H9 (cell line): ENCODE measurements around the gene RHBDD3. TPM values are rescaled to one million over a fixed set of nuclear protein-coding genes. Genes with fewer than 3 reads are reported as not detected.

Experiments used
- DNase-seq: peaks from one replicate; pipeline ENCODE4 v3.0.0-alpha.2; 2017
- H2AFZ ChIP-seq: one replicate; pipeline ENCODE4 v1.6.1; 2013; ENCODE audit warnings: mild to moderate bottlenecking, low read length, control low read depth, moderate library complexity
- H2AK5ac ChIP-seq: 2 replicates; pipeline ENCODE4 v1.6.1; 2013; ENCODE audit warnings: low read length, control low read depth, mixed read lengths; ENCODE audit not compliant: insufficient read length
- H2BK120ac ChIP-seq: one replicate; pipeline ENCODE4 v1.6.1; 2013; ENCODE audit warnings: low read depth, mild to moderate bottlenecking, low read length, control low read depth, inconsistent platforms; ENCODE audit not compliant: poor library complexity, severe bottlenecking
- H2BK12ac ChIP-seq: 2 replicates; pipeline ENCODE4 v1.6.1; 2013; ENCODE audit warnings: low read length, control low read depth, mixed read lengths, low read depth; ENCODE audit not compliant: insufficient read length
- H2BK15ac ChIP-seq: 2 replicates; pipeline ENCODE4 v1.6.1; 2013; ENCODE audit warnings: low read depth, low read length, control low read depth
- H2BK20ac ChIP-seq: one replicate; pipeline ENCODE4 v1.6.1; 2013; ENCODE audit warnings: low read depth, mild to moderate bottlenecking, low read length, control low read depth, inconsistent platforms; ENCODE audit not compliant: poor library complexity, severe bottlenecking
- H2BK5ac ChIP-seq: 2 replicates; pipeline ENCODE4 v1.6.1; 2013; ENCODE audit warnings: low read length, control low read depth, mixed read lengths; ENCODE audit not compliant: insufficient read length
- H3K14ac ChIP-seq: 2 replicates; pipeline ENCODE4 v1.6.1; 2013; ENCODE audit warnings: low read length, control low read depth; ENCODE audit not compliant: insufficient read depth
- H3K18ac ChIP-seq: 2 replicates; pipeline ENCODE4 v1.6.1; 2013; ENCODE audit warnings: low read depth, mild to moderate bottlenecking, mixed read lengths, low read length, control low read depth; ENCODE audit not compliant: insufficient read length
- H3K23ac ChIP-seq: 2 replicates; pipeline ENCODE4 v1.6.1; 2013; ENCODE audit warnings: low read length, control low read depth, mixed read lengths, low read depth; ENCODE audit not compliant: insufficient read length
- H3K23me2 ChIP-seq: 2 replicates; pipeline ENCODE4 v1.6.1; 2013; ENCODE audit warnings: low read depth, mild to moderate bottlenecking, mixed read lengths, low read length, control low read depth; ENCODE audit not compliant: insufficient read length, poor library complexity, severe bottlenecking
- H3K27ac ChIP-seq: 2 replicates; pipeline ENCODE4 v1.5.1; 2013; ENCODE audit warnings: low read length, control low read depth, mixed read lengths, low read depth; ENCODE audit not compliant: insufficient read length
- H3K27me3 ChIP-seq: 2 replicates; pipeline ENCODE4 v1.6.1; 2013; ENCODE audit warnings: low read length, control low read depth, inconsistent platforms; ENCODE audit not compliant: insufficient read depth
- H3K4ac ChIP-seq: 2 replicates; pipeline ENCODE4 v1.6.1; 2013; ENCODE audit warnings: low read depth, mild to moderate bottlenecking, control low read depth, inconsistent platforms, low read length, moderate library complexity
- H3K4me1 ChIP-seq: 2 replicates; pipeline ENCODE4 v1.6.1; 2013; ENCODE audit warnings: low read length, control low read depth, inconsistent platforms; ENCODE audit not compliant: insufficient read depth
- H3K4me2 ChIP-seq: 2 replicates; pipeline ENCODE4 v1.6.1; 2013; ENCODE audit warnings: low read length, control low read depth, mixed read lengths; ENCODE audit not compliant: insufficient read length, insufficient read depth
- H3K56ac ChIP-seq: 2 replicates; pipeline ENCODE4 v1.6.1; 2013; ENCODE audit warnings: low read depth, mild to moderate bottlenecking, mixed read lengths, low read length, control low read depth; ENCODE audit not compliant: insufficient read length
- H3K79me1 ChIP-seq: 2 replicates; pipeline ENCODE4 v1.6.1; 2013; ENCODE audit warnings: low read depth, mild to moderate bottlenecking, moderate library complexity, low read length, control low read depth, inconsistent platforms; ENCODE audit not compliant: insufficient read depth, poor library complexity, severe bottlenecking
- H3K79me2 ChIP-seq: 2 replicates; pipeline ENCODE4 v1.6.1; 2013; ENCODE audit warnings: low read length, control low read depth, inconsistent platforms; ENCODE audit not compliant: insufficient read depth
- H3K9ac ChIP-seq: 2 replicates; pipeline ENCODE4 v1.6.1; 2013; ENCODE audit warnings: low read length, control low read depth, mixed read lengths; ENCODE audit not compliant: insufficient read length; ENCODE audit errors: extremely low read depth
- H3K9me3 ChIP-seq: one replicate; pipeline ENCODE4 v1.6.1; 2013; ENCODE audit warnings: low read depth, low read length, inconsistent platforms; ENCODE audit not compliant: control insufficient read depth
- H3T11ph ChIP-seq: one replicate; pipeline ENCODE4 v1.6.1; 2013; ENCODE audit warnings: mild to moderate bottlenecking, low read length, control low read depth, inconsistent platforms
- H4K20me1 ChIP-seq: one replicate; pipeline ENCODE4 v1.6.1; 2013; ENCODE audit not compliant: control insufficient read depth, insufficient read length, insufficient read depth
- H4K5ac ChIP-seq: 2 replicates; pipeline ENCODE4 v1.6.1; 2013; ENCODE audit warnings: low read depth, mild to moderate bottlenecking, mixed read lengths, low read length, control low read depth; ENCODE audit not compliant: insufficient read length
- H4K8ac ChIP-seq: replicated peaks from 2 replicates; pipeline ENCODE4 v1.6.1; 2013; ENCODE audit warnings: low read length, control low read depth, mixed read lengths, low read depth; ENCODE audit not compliant: insufficient read length
- H4K91ac ChIP-seq: 2 replicates; pipeline ENCODE4 v1.6.1; 2013; ENCODE audit warnings: low read depth, mild to moderate bottlenecking, moderate library complexity, mixed read lengths, low read length, control low read depth; ENCODE audit not compliant: insufficient read length
- H3K27ac Mint-ChIP-seq, 3 experiments: 2 replicates in 2 of 3; 3 replicates in 1 of 3; pipeline ENCODE4 v1.8.0; 2020 to 2021; ENCODE audit warnings: mixed read lengths in 3 of 3, mild to moderate bottlenecking in 1 of 3, moderate library complexity in 1 of 3
- H3K27me3 Mint-ChIP-seq: 2 replicates; pipeline ENCODE4 v1.8.0; 2021; ENCODE audit warnings: low read depth, mild to moderate bottlenecking, moderate library complexity, mixed read lengths
- H3K36me3 Mint-ChIP-seq, 3 experiments: 2 replicates in 2 of 3; 3 replicates in 1 of 3; pipeline ENCODE4 v1.8.0; 2020 to 2021; ENCODE audit warnings: low read depth in 3 of 3, mixed read lengths in 3 of 3; ENCODE audit not compliant: insufficient read depth in 1 of 3
- H3K4me1 Mint-ChIP-seq, 2 experiments: 2 replicates each; pipeline ENCODE4 v1.8.0; 2020; ENCODE audit warnings: mixed read lengths in 2 of 2
- H3K4me3 Mint-ChIP-seq, 2 experiments: 2 replicates in 1 of 2; 3 replicates in 1 of 2; pipeline ENCODE4 v1.8.0; 2020 to 2021; ENCODE audit warnings: mild to moderate bottlenecking in 2 of 2, mixed read lengths in 2 of 2, moderate library complexity in 1 of 2
- H3K9me3 Mint-ChIP-seq, 2 experiments: 2 replicates in 1 of 2; 3 replicates in 1 of 2; pipeline ENCODE4 v1.8.0; 2020; ENCODE audit warnings: mild to moderate bottlenecking in 2 of 2, mixed read lengths in 2 of 2, moderate library complexity in 1 of 2
- CTCF ChIP-seq: fragments of 200-600 bp; sonication (generic); conservative IDR thresholded peaks from 3 replicates; pipeline ENCODE4 v1.8.0; 2021; ENCODE audit warnings: antibody characterized with exemption, mild to moderate bottlenecking
- WGBS: extraction: QIAGEN DNeasy Blood & Tissue Kit; methylation state at CpG from one replicate; pipeline ENCODE4 v1.1.7; 2013; ENCODE audit warnings: missing lambda C conversion rate, low lambda C conversion rate, mixed read lengths; ENCODE audit not compliant: insufficient read length; ENCODE audit errors: extremely low coverage; 5-methylcytosine and 5-hydroxymethylcytosine counted together
- total RNA-seq: library from RNA; stranded (reverse); gene quantifications from 2 replicates; pipeline ENCODE4 v1.2.1, GENCODE V29; 2021

The RHBDD3 gene
- total RNA-seq, 1 experiment from 2014 or later: 99.7 TPM

GRCh38 chr22:29277927-29278326 is 10.1 kb upstream of the RHBDD3 start:
- H3K4me3 Mint-ChIP-seq: no peak overlapping the region
- no peak overlapping the region for H2BK20ac ChIP-seq
- no peak overlapping the region for H3K4me2 ChIP-seq
- no peak for TF ChIP-seq CTCF
- no peak overlapping the region for H4K91ac ChIP-seq
- no peak overlapping the region for H3K56ac ChIP-seq
- no peak for DNase-seq
- no peak overlapping the region for H2AFZ ChIP-seq
- peaks cover 6 to 8% of the 10 kb centered on the region in 2 experiments for H3K4me1 Mint-ChIP-seq
- H4K8ac ChIP-seq: no peak overlapping the region
- no peak overlapping the region for H2BK5ac ChIP-seq
- no peaks in the 10 kb centered on the region for H3K27me3 Mint-ChIP-seq
- no peak overlapping the region for H2BK120ac ChIP-seq
- no peaks in the 10 kb centered on the region for H3K27me3 ChIP-seq
- H3K27ac Mint-ChIP-seq: peak overlapping the region in 2 of 3 experiments; percentile 38 to 59; a peak in 2 of 7 replicates
- no peaks in the 10 kb centered on the region for H3K4me1 ChIP-seq
- no peak overlapping the region for H3T11ph ChIP-seq
- H4K20me1 ChIP-seq: no peaks in the 10 kb centered on the region
- H3K4ac ChIP-seq: no peak overlapping the region
- H2AK5ac ChIP-seq: no peak overlapping the region
- no peak overlapping the region for H3K9ac ChIP-seq
- H3K23me2 ChIP-seq: no peaks in the 10 kb centered on the region
- H3K14ac ChIP-seq: no peak overlapping the region
- peaks cover 19% of the 10 kb centered on the region; the same call in 1 of the 2 replicates for H3K79me2 ChIP-seq
- H3K9me3 Mint-ChIP-seq: no peaks in the 10 kb centered on the region
- no peaks in the 10 kb centered on the region for H3K9me3 ChIP-seq
- no peak overlapping the region for H3K23ac ChIP-seq
- no peak overlapping the region for H3K18ac ChIP-seq
- H3K36me3 Mint-ChIP-seq: peaks cover 77 to 100% (median 97%) of the 10 kb centered on the region in 3 experiments
- H2BK12ac ChIP-seq: no peak overlapping the region
- peaks cover 5% of the 10 kb centered on the region for H3K79me1 ChIP-seq
- no peak overlapping the region for H3K27ac ChIP-seq
- H4K5ac ChIP-seq: no peak overlapping the region
- WGBS: no CpG with 5 or more reads among the region's 1 CpG
- H2BK15ac ChIP-seq: no peak overlapping the region
